HCT116 (cell line): ENCODE measurements around the gene HDAC2. TPM values are rescaled to one million over a fixed set of nuclear protein-coding genes. Genes with fewer than 3 reads are reported as not detected.
A peak's percentile ranks its signal among the peaks of the same experiment; 100 is the strongest.
"Not testable (repeated sequence)": the region's sequence is repeated elsewhere in the genome, so short reads cannot be mapped to it uniquely, and the experiment has no call there.

Experiments
- ATAC-seq: fragments of 200-7000 bp; cut with Tn5 transposase; 2 replicates; pipeline ENCODE4 v1.9.1; 2020; ENCODE audit warnings: mild to moderate bottlenecking, moderate library complexity
- BruUV-seq: library from RNA; stranded (reverse); fragments of 400-500 nt; replicated peaks from 2 replicates; lab custom pipeline; 2021; lab: Mats Ljungman, UMichigan
- CTCF ChIA-PET: fragments of 300-600 bp; sonication (Branson Sonifier 250); formaldehyde crosslinking; loops from one replicate; lab custom pipeline; 2021; ENCODE audit warnings: antibody characterized with exemption; lab: Charles Lee
- POLR2A ChIA-PET: fragments of 300-600, 350-600 bp; sonication (Branson Sonifier 250); formaldehyde crosslinking; loops from one replicate; lab custom pipeline; 2021; ENCODE audit warnings: antibody characterized with exemption; lab: Charles Lee
- RAD21 ChIA-PET, 2 experiments: fragments of 300-600 bp; sonication (Branson Sonifier 250); formaldehyde crosslinking; loops; one replicate each; lab custom pipeline; 2023; ENCODE audit warnings: low total read pairs in 2 of 2; ENCODE audit not compliant: uncharacterized antibody in 2 of 2, unreplicated experiment in 2 of 2, low non-redundant PET in 1 of 2; lab: Charles Lee
- DNase-seq: peaks from one replicate; pipeline ENCODE4 v3.0.0-alpha.2; 2010; ENCODE audit warnings: low read depth, low spot score
- H2AFZ ChIP-seq: fragments of 200-600 bp; shearing (Covaris generic), sonication (generic); 2 replicates; pipeline ENCODE4 v1.6.1; 2017; ENCODE audit warnings: low read depth, mixed run types, mixed read lengths, antibody characterized with exemption, low read length; ENCODE audit not compliant: poor library complexity, severe bottlenecking
- H3K27ac ChIP-seq: 2 replicates; pipeline ENCODE4 v1.5.1; 2012; ENCODE audit warnings: low read depth, low read length
- H3K27me3 ChIP-seq: fragments of 200-600 bp; sonication (generic); 2 replicates; pipeline ENCODE4 v1.6.1; 2016; ENCODE audit warnings: mixed run types, low read length, mixed read lengths; ENCODE audit not compliant: insufficient read depth
- H3K36me3 ChIP-seq, 2 experiments: fragments of 200-500 bp in 1 of 2; fragments of 200-600 bp in 1 of 2; sonication (Bioruptor generic) in 1 of 2; sonication (generic) in 1 of 2; 2 replicates each; pipeline versions ENCODE4 v1.5.1 to v1.6.1; 2014 to 2016; ENCODE audit warnings: low read length in 2 of 2, inconsistent platforms in 1 of 2, mixed read lengths in 1 of 2, mixed run types in 1 of 2; ENCODE audit not compliant: insufficient read depth in 2 of 2, control insufficient read depth in 1 of 2
- H3K4me1 ChIP-seq, 2 experiments: fragments of 200-600 bp in 1 of 2; sonication (generic) in 1 of 2; 2 replicates each; pipeline versions ENCODE4 v1.5.1 to v1.6.1; 2012 to 2017; ENCODE audit warnings: low read length in 2 of 2, inconsistent platforms in 1 of 2, mild to moderate bottlenecking in 1 of 2, mixed read lengths in 1 of 2, mixed run types in 1 of 2, moderate library complexity in 1 of 2; ENCODE audit not compliant: insufficient read depth in 2 of 2, control insufficient read depth in 1 of 2
- H3K4me2 ChIP-seq: fragments of 200-600 bp; sonication (generic); 2 replicates; pipeline ENCODE4 v1.6.1; 2017; ENCODE audit warnings: mixed run types, low read length, mixed read lengths
- H3K4me3 ChIP-seq, 2 experiments: fragments of 200-600 bp in 1 of 2; sonication (generic) in 1 of 2; replicated peaks in 1 of 2; 2 replicates each; pipeline ENCODE4 v1.5.1; 2011 to 2016; ENCODE audit warnings: low read length in 2 of 2, control low read depth in 1 of 2, low read depth in 1 of 2, mild to moderate bottlenecking in 1 of 2, mixed read lengths in 1 of 2, mixed run types in 1 of 2
- H3K79me2 ChIP-seq: fragments of 200-600 bp; sonication (generic); 2 replicates; pipeline ENCODE4 v1.6.1; 2017; ENCODE audit warnings: mild to moderate bottlenecking, mixed run types, low read length, moderate library complexity, mixed read lengths; ENCODE audit not compliant: insufficient read depth
- H3K9ac ChIP-seq: fragments of 200-600 bp; sonication (generic); 2 replicates; pipeline ENCODE4 v1.6.1; 2016; ENCODE audit warnings: low read length, mixed read lengths
- H3K9me2 ChIP-seq: fragments of 200-600 bp; sonication (generic), shearing (Covaris generic); 2 replicates; pipeline ENCODE4 v1.6.1; 2017; ENCODE audit warnings: mixed run types, mild to moderate bottlenecking, moderate library complexity; ENCODE audit not compliant: insufficient read depth
- H3K9me3 ChIP-seq, 2 experiments: fragments of 200-500 bp in 1 of 2; fragments of 200-600 bp in 1 of 2; sonication (Bioruptor generic) in 1 of 2; sonication (generic) in 1 of 2; 2 replicates each; pipeline ENCODE4 v1.6.1; 2014 to 2017; ENCODE audit warnings: low read length in 2 of 2, mixed read lengths in 2 of 2, inconsistent platforms in 1 of 2, low read depth in 1 of 2, mild to moderate bottlenecking in 1 of 2, mixed run types in 1 of 2, moderate library complexity in 1 of 2; ENCODE audit not compliant: control insufficient read depth in 1 of 2, insufficient read depth in 1 of 2
- H4K20me1 ChIP-seq: fragments of 200-600 bp; sonication (generic), shearing (Covaris generic); 2 replicates; pipeline ENCODE4 v1.6.1; 2017; ENCODE audit warnings: mixed run types, mild to moderate bottlenecking, moderate library complexity; ENCODE audit not compliant: insufficient read depth
- ATF3 ChIP-seq: IDR thresholded peaks from 2 replicates; pipeline ENCODE4 v1.6.1; 2012
- CBX3 ChIP-seq: IDR thresholded peaks from 2 replicates; pipeline ENCODE4 v1.6.1; 2012; ENCODE audit warnings: low read depth
- FOSL1 ChIP-seq: IDR thresholded peaks from 2 replicates; pipeline ENCODE4 v1.6.1; 2012; ENCODE audit warnings: low read depth
- JUND ChIP-seq: IDR thresholded peaks from 2 replicates; pipeline ENCODE4 v1.6.1; 2012
- MAX ChIP-seq: IDR thresholded peaks from 2 replicates; pipeline ENCODE4 v1.6.1; 2012
- RAD21 ChIP-seq: IDR thresholded peaks from 2 replicates; pipeline ENCODE4 v1.6.1; 2012; ENCODE audit warnings: low read depth, mild to moderate bottlenecking
- SP1 ChIP-seq: IDR thresholded peaks from 2 replicates; pipeline ENCODE4 v1.6.1; 2012; ENCODE audit warnings: low read depth
- TCF7L2 ChIP-seq: IDR thresholded peaks from 2 replicates; pipeline ENCODE4 v1.7.0; 2011; ENCODE audit warnings: borderline replicate concordance, inconsistent platforms; ENCODE audit not compliant: insufficient read depth, insufficient read length; ENCODE audit errors: extremely low read depth
- intact Hi-C: fragments of 100-400 bp; cut with micrococcal nuclease; formaldehyde crosslinking; loops from 2 replicates; pipeline ENCODE4 v1.10.0; 2022
- total RNA-seq: library from RNA; stranded (reverse); gene quantifications from one replicate; pipeline ENCODE4 v1.2.1, GENCODE V29; 2021; ENCODE audit not compliant: unreplicated experiment

HDAC2 gene
- total RNA-seq, 1 experiment from 2014 or later = 153 TPM

- no peaks in the 10 kb centered on the region for H3K36me3 ChIP-seq
- H3K9me3 ChIP-seq = no peaks in the 10 kb centered on the region
- no peak overlapping the region for H3K4me3 ChIP-seq
- intact Hi-C loops = no loop called here
- H3K79me2 ChIP-seq = no peaks in the 10 kb centered on the region
- no peaks in the 10 kb centered on the region for H3K9me2 ChIP-seq
- no peak overlapping the region for H3K9ac ChIP-seq
- peaks cover 12 to 32% of the 10 kb centered on the region in 2 experiments for H3K4me1 ChIP-seq
- no TSS peak for BruUV-seq
- no peak overlapping the region for H2AFZ ChIP-seq
- no peak for ATAC-seq
- no peak overlapping the region for H3K27ac ChIP-seq
- ChIA-PET RAD21 (no interaction called here), POLR2A (no interaction called here), CTCF (no interaction called here)
- no peaks in the 10 kb centered on the region for H3K27me3 ChIP-seq
- TF ChIP-seq CBX3 = no peak
- TF ChIP-seq RAD21 = no peak
- TF ChIP-seq FOSL1 = no peak
- TF ChIP-seq ATF3 = no peak
- no peak for TF ChIP-seq TCF7L2
- no peaks in the 10 kb centered on the region for H4K20me1 ChIP-seq
- H3K4me2 ChIP-seq = no peak overlapping the region
- no peak for DNase-seq
Measured at GRCh38 chr6:114020196-114020595, 49.2 kb upstream of the HDAC2 start.

- H2AFZ ChIP-seq = peak overlapping the region; percentile 22
- H3K27ac ChIP-seq = peak overlapping the region; percentile 17; the same call in 1 of the 2 replicates
- H3K9me3 ChIP-seq, CTCF ChIA-PET, BruUV-seq, H3K9ac ChIP-seq, H3K9me2 ChIP-seq, H3K79me2 ChIP-seq, RAD21 ChIA-PET, H4K20me1 ChIP-seq, H3K27me3 ChIP-seq, H3K36me3 ChIP-seq, intact Hi-C loops, POLR2A ChIA-PET: not testable (repeated sequence)
- TF ChIP-seq CBX3 (peak; percentile 90), JUND (peak; percentile 78), SP1 (peak; percentile 55; the same call in 1 of the 2 replicates), FOSL1 (peak; percentile 83), MAX (0 out of 2 replicates have a peak, but pooled peaks have one; percentile 33), ATF3 (peak; percentile 49; the same call in 1 of the 2 replicates)
- H3K4me3 ChIP-seq = peak overlapping the region; percentile 13 to 46
- peak overlapping the region; percentile 67 for H3K4me2 ChIP-seq
- H3K4me1 ChIP-seq = peaks cover 12 to 28% of the 10 kb centered on the region in 2 experiments
- ATAC-seq = peak; percentile 67
- peak; percentile 32 for DNase-seq
Measured at GRCh38 chr6:114017146-114017545, 46.2 kb upstream of the HDAC2 start.

DNA sequence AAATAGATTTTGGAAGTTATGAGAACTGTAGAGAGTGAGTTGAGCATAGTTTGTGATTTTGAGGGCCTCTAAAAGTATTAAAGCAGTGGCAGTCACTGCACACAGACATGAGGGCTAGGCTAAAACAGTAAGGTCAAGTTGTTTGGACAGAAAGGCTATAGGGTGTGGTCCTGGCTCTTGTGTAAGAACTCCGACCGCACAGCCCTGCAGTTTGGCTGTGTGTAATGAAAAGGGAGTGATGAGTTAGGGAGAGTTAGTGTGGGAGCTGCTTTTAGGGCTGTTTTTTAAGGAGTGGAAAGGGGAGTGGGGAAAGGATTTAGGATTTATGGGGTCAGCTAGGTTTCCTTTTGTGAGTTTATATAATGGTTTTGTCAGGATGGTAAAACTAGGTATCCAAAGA, 43.2 kb upstream of the HDAC2 start:
- H2AFZ ChIP-seq, POLR2A ChIA-PET, H3K9me2 ChIP-seq, H3K4me3 ChIP-seq, CTCF ChIA-PET, H3K27ac ChIP-seq, H3K79me2 ChIP-seq, ATAC-seq, H4K20me1 ChIP-seq, RAD21 ChIA-PET, H3K4me2 ChIP-seq, intact Hi-C loops, DNase-seq, BruUV-seq, H3K9me3 ChIP-seq, H3K36me3 ChIP-seq, H3K27me3 ChIP-seq, H3K9ac ChIP-seq: not testable (repeated sequence)
- H3K4me1 ChIP-seq = peaks cover 21 to 43% of the 10 kb centered on the region in 2 experiments
